A673 (cell line): Measurements from ENCODE around the gene EXOC4. TPM values are rescaled to one million over a fixed set of nuclear protein-coding genes. Genes with fewer than 3 reads are reported as not detected.

ENCODE experiments used
- BruUV-seq: library from RNA; stranded (reverse); fragments of 400-500 nt; replicated peaks from 2 replicates; lab custom pipeline; 2021; lab: Mats Ljungman, UMichigan
- CTCF ChIA-PET: fragments of 300-600 bp; sonication (Branson Sonifier 250); formaldehyde crosslinking; loops from one replicate; lab custom pipeline; 2022; ENCODE audit warnings: antibody characterized with exemption; lab: Charles Lee
- POLR2A ChIA-PET: fragments of 300-600 bp; sonication (Branson Sonifier 250); formaldehyde crosslinking; loops from one replicate; lab custom pipeline; 2022; ENCODE audit warnings: antibody characterized with exemption; ENCODE audit not compliant: low non-redundant PET; lab: Charles Lee
- DNase-seq: peaks from one replicate; pipeline ENCODE4 v3.0.0-alpha.2; 2015; ENCODE audit warnings: low spot score
- H3K27ac ChIP-seq: fragments of 200-600 bp; sonication (generic); 2 replicates; pipeline ENCODE4 v1.5.1; 2016; ENCODE audit warnings: mixed run types, low read depth, mild to moderate bottlenecking, mixed read lengths, antibody characterized with exemption, low read length; ENCODE audit not compliant: poor library complexity, severe bottlenecking
- H3K27me3 ChIP-seq: fragments of 200-600 bp; sonication (generic); replicated peaks from 2 replicates; pipeline ENCODE4 v1.6.1; 2017; ENCODE audit warnings: mixed run types, low read depth, mild to moderate bottlenecking, mixed read lengths, antibody characterized with exemption, low read length; ENCODE audit not compliant: insufficient read depth, poor library complexity
- H3K36me3 ChIP-seq: fragments of 200-600 bp; sonication (generic); 2 replicates; pipeline ENCODE4 v1.6.1; 2016; ENCODE audit warnings: mixed run types, mild to moderate bottlenecking, mixed read lengths, antibody characterized with exemption, low read length; ENCODE audit not compliant: insufficient read depth, poor library complexity, severe bottlenecking
- H3K4me1 ChIP-seq: fragments of 200-600 bp; sonication (generic); 2 replicates; pipeline ENCODE4 v1.6.1; 2017; ENCODE audit warnings: mixed run types, mild to moderate bottlenecking, mixed read lengths, antibody characterized with exemption, low read length; ENCODE audit not compliant: insufficient read depth, poor library complexity, severe bottlenecking
- H3K4me3 ChIP-seq: fragments of 200-600 bp; sonication (generic); 2 replicates; pipeline ENCODE4 v1.5.1; 2016; ENCODE audit warnings: low read depth, mixed run types, mild to moderate bottlenecking, mixed read lengths, low read length; ENCODE audit not compliant: poor library complexity, severe bottlenecking
- H3K9me3 ChIP-seq: fragments of 200-600 bp; sonication (generic); 2 replicates; pipeline ENCODE4 v1.6.1; 2016; ENCODE audit warnings: mixed run types, low read depth, mild to moderate bottlenecking, mixed read lengths, antibody characterized with exemption, low read length; ENCODE audit not compliant: poor library complexity, severe bottlenecking
- EZH2 ChIP-seq: fragments of 200-600 bp; sonication (generic); IDR thresholded peaks from 2 replicates; pipeline ENCODE4 v1.6.1; 2017; ENCODE audit warnings: borderline replicate concordance, low read depth, mild to moderate bottlenecking, mixed read lengths, antibody characterized with exemption, low read length; ENCODE audit not compliant: poor library complexity, severe bottlenecking
- intact Hi-C: fragments of 100-400 bp; cut with micrococcal nuclease; formaldehyde crosslinking; loops from one replicate; pipeline ENCODE4 v1.10.0; 2022; ENCODE audit not compliant: unreplicated experiment
- total RNA-seq: library from RNA; stranded (reverse); gene quantifications from 2 replicates; pipeline ENCODE4 v1.2.3, GENCODE V29; 2021
- TF ChIP-seq, protein P1 (sequence below): fragments of 300-800, 200-600 bp; sonication (generic); conservative IDR thresholded peaks from 2 replicates; pipeline ENCODE4 v1.5.1; 2017; ENCODE audit warnings: low read depth, mild to moderate bottlenecking, antibody characterized with exemption, low read length, moderate library complexity, mixed read lengths

EXOC4 gene
- total RNA-seq, 1 experiment from 2014 or later: 66.1 TPM

DNA sequence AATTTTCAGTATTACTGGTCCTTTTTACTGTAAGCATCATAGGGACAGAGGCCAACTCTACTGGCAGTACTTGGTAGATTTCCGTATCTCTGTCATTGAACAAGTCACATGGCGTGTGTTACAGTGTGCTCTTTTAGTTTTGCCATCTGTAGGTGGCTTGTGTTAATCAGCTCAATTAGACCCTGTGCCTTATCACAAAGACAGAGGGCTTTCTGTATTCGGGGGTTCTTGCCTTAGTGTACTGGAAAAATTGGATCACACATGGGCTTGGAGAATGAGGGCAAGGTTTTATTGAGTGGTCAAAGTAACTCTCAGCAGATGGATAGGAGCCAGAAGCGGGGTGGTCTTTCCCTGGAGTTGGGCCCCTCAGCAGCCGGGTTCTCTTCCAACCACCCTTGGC, 853.0 kb downstream of the EXOC4 start:
- no peaks in the 10 kb centered on the region for H3K4me1 ChIP-seq
- no peaks in the 10 kb centered on the region for H3K36me3 ChIP-seq
- no peaks in the 10 kb centered on the region for H3K9me3 ChIP-seq
- H3K27me3 ChIP-seq: no peaks in the 10 kb centered on the region
- H3K27ac ChIP-seq: no peak overlapping the region
- POLR2A ChIA-PET: no interaction called here
- no peak for DNase-seq
- CTCF ChIA-PET: no interaction called here
- intact Hi-C loops: no loop called here
- TF ChIP-seq EZH2: no peak
- TF ChIP-seq, protein P1, sequence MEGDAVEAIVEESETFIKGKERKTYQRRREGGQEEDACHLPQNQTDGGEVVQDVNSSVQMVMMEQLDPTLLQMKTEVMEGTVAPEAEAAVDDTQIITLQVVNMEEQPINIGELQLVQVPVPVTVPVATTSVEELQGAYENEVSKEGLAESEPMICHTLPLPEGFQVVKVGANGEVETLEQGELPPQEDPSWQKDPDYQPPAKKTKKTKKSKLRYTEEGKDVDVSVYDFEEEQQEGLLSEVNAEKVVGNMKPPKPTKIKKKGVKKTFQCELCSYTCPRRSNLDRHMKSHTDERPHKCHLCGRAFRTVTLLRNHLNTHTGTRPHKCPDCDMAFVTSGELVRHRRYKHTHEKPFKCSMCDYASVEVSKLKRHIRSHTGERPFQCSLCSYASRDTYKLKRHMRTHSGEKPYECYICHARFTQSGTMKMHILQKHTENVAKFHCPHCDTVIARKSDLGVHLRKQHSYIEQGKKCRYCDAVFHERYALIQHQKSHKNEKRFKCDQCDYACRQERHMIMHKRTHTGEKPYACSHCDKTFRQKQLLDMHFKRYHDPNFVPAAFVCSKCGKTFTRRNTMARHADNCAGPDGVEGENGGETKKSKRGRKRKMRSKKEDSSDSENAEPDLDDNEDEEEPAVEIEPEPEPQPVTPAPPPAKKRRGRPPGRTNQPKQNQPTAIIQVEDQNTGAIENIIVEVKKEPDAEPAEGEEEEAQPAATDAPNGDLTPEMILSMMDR: no peak
- H3K4me3 ChIP-seq: no peak overlapping the region
- BruUV-seq: no TSS peak

- no peak overlapping the region for H3K27ac ChIP-seq
- BruUV-seq: no TSS peak
- DNase-seq: no peak
- no peak overlapping the region for H3K4me3 ChIP-seq
- no peaks in the 10 kb centered on the region for H3K27me3 ChIP-seq
- no peaks in the 10 kb centered on the region for H3K4me1 ChIP-seq
- ChIA-PET POLR2A (no interaction called here), CTCF (interaction anchor here (0.8 kb wide), 1 partner anchor 24 kb away, joined by 7 read pairs; no protein-coding TSS in a partner anchor)
- no peak for TF ChIP-seq EZH2
- TF ChIP-seq, protein P1: peak; percentile 28; the same call in 1 of the 2 replicates
- intact Hi-C loops: no loop called here
- H3K36me3 ChIP-seq: no peaks in the 10 kb centered on the region
- H3K9me3 ChIP-seq: no peaks in the 10 kb centered on the region
These were observed 855.9 kb downstream of the EXOC4 start for GRCh38 chr7:134108802-134109201.

- intact Hi-C loops: no loop called here
These were observed 860.8 kb downstream of the EXOC4 start for GRCh38 chr7:134113655-134114054.

More at GRCh38 chr7:134113655-134114054, 860.8 kb downstream of the EXOC4 start:
- Histone ChIP-seq H3K36me3 (no peaks in the 10 kb centered on the region), H3K9me3 (no peaks in the 10 kb centered on the region), H3K4me1 (no peaks in the 10 kb centered on the region), H3K27ac (no peak overlapping the region), H3K4me3 (no peak overlapping the region), H3K27me3 (no peaks in the 10 kb centered on the region)
- TF ChIP-seq EZH2: no peak
- TF ChIP-seq, protein P1: no peak
- DNase-seq: no peak
- BruUV-seq: no TSS peak
- ChIA-PET CTCF (no interaction called here), POLR2A (no interaction called here)
